HepG2 (cell line): ENCODE measurements around the gene GRPEL2. TPM values are rescaled to one million over a fixed set of nuclear protein-coding genes. Genes with fewer than 3 reads are reported as not detected.

Source experiments
- ATAC-seq: fragments of 200-7000 bp; cut with Tn5 transposase; 3 replicates; pipeline ENCODE4 v1.9.1; 2020; ENCODE audit warnings: mild to moderate bottlenecking, moderate library complexity
- BruUV-seq: library from RNA; stranded (reverse); fragments of 400-500 nt; replicated peaks from 2 replicates; lab custom pipeline; 2021; lab: Mats Ljungman, UMichigan
- CTCF ChIA-PET: fragments of 300-600 bp; formaldehyde crosslinking; extraction: SDS; loops from one replicate; lab custom pipeline; 2021; ENCODE audit warnings: low total read pairs, inconsistent platforms, low intra/inter-chr PET ratio; lab: Yijun Ruan, JAX
- POLR2A ChIA-PET: fragments of 350-600 bp; sonication (Branson Sonifier 250); formaldehyde crosslinking; loops from one replicate; lab custom pipeline; 2020; ENCODE audit warnings: antibody characterized with exemption, inconsistent platforms; lab: Yijun Ruan, JAX
- DNase-seq: peaks from one replicate; pipeline ENCODE4 v3.0.0-alpha.2; 2015; ENCODE audit warnings: low spot score
- FAIRE-seq: peaks from 3 replicates; lab custom pipeline; 2011; peaks lifted over from hg19 to GRCh38; lab: Jason Lieb, UNC
- H2AFZ ChIP-seq: one replicate; pipeline ENCODE4 v1.6.1; 2011; ENCODE audit warnings: low read length, inconsistent platforms
- H3K27ac ChIP-seq: fragments of 300-600 bp; 3 replicates; pipeline ENCODE4 v1.8.0; 2011; ENCODE audit warnings: mixed run types, mild to moderate bottlenecking, mixed read lengths, low read length, inconsistent platforms; ENCODE audit not compliant: insufficient read depth; ENCODE audit errors: extremely low read length
- H3K27me3 ChIP-seq, 2 experiments: fragments of 200-600 bp in 1 of 2; 2 replicates in 1 of 2; 3 replicates in 1 of 2; pipeline versions ENCODE4 v1.6.0 to v1.8.0; 2011; ENCODE audit warnings: low read length in 2 of 2, mild to moderate bottlenecking in 2 of 2, moderate library complexity in 2 of 2, inconsistent platforms in 1 of 2; ENCODE audit not compliant: insufficient read depth in 2 of 2, control insufficient read depth in 1 of 2
- H3K36me3 ChIP-seq, 2 experiments: fragments of 200-600 bp in 1 of 2; replicated peaks in 1 of 2; 2 replicates in 1 of 2; 3 replicates in 1 of 2; pipeline versions ENCODE4 v1.5.1 to v1.8.0; 2011; ENCODE audit warnings: low read length in 2 of 2, inconsistent platforms in 1 of 2; ENCODE audit not compliant: insufficient read depth in 2 of 2, control insufficient read depth in 1 of 2
- H3K4me1 ChIP-seq: 2 replicates; pipeline ENCODE4 v1.5.1; 2012; ENCODE audit warnings: low read length, inconsistent platforms; ENCODE audit not compliant: insufficient read depth
- H3K4me2 ChIP-seq: 2 replicates; pipeline ENCODE4 v1.6.0; 2011; ENCODE audit warnings: low read depth, low read length, inconsistent platforms
- H3K4me3 ChIP-seq, 3 experiments: fragments of 200-600 bp in 1 of 3; sonication (generic), shearing (Covaris generic) in 1 of 3; replicated peaks in 1 of 3; 2 replicates each; pipeline ENCODE4 v1.5.1; 2011 to 2016; ENCODE audit warnings: low read length in 3 of 3, inconsistent platforms in 2 of 3, low read depth in 2 of 3, mild to moderate bottlenecking in 2 of 3, control low read depth in 1 of 3, mixed read lengths in 1 of 3; ENCODE audit not compliant: insufficient read depth in 1 of 3
- H3K79me2 ChIP-seq: one replicate; pipeline ENCODE4 v1.6.1; 2011; ENCODE audit warnings: low read length, inconsistent platforms; ENCODE audit not compliant: insufficient read depth
- H3K9ac ChIP-seq: 2 replicates; pipeline ENCODE4 v1.6.0; 2011; ENCODE audit warnings: mild to moderate bottlenecking, low read depth, low read length, inconsistent platforms; ENCODE audit not compliant: insufficient read depth
- H3K9me3 ChIP-seq: 2 replicates; pipeline ENCODE4 v1.5.1; 2012; ENCODE audit warnings: mild to moderate bottlenecking, low read length
- H4K20me1 ChIP-seq: 2 replicates; pipeline ENCODE4 v1.6.0; 2011; ENCODE audit warnings: inconsistent platforms, mild to moderate bottlenecking, low read length, moderate library complexity; ENCODE audit not compliant: insufficient read depth
- ATF1 ChIP-seq: IDR thresholded peaks from 2 replicates; pipeline ENCODE4 v1.6.1; 2016; ENCODE audit warnings: mild to moderate bottlenecking, control low read depth
- DNMT1 ChIP-seq: sonication (generic); formaldehyde crosslinking; IDR thresholded peaks from 2 replicates; pipeline ENCODE4 v1.5.1; 2020; ENCODE audit warnings: mild to moderate bottlenecking, missing genetic modification reagents
- EEA1 ChIP-seq: sonication (generic); formaldehyde crosslinking; IDR thresholded peaks from 2 replicates; pipeline ENCODE4 v1.5.1; 2020; ENCODE audit warnings: mild to moderate bottlenecking, missing genetic modification reagents, borderline replicate concordance
- HDAC6 ChIP-seq: fragments of 200-600 bp; sonication (generic); IDR thresholded peaks from 2 replicates; pipeline ENCODE4 v1.7.0; 2017; ENCODE audit warnings: mild to moderate bottlenecking, antibody characterized with exemption, low read length, low read depth
- LCORL ChIP-seq, 2 experiments: fragments of 450-650 bp in 1 of 2; sonication (generic) in 1 of 2; formaldehyde crosslinking in 1 of 2; IDR thresholded peaks; 2 replicates each; pipeline versions ENCODE4 v1.5.0 to v1.6.1; 2017 to 2020; ENCODE audit warnings: antibody characterized with exemption in 1 of 2, missing genetic modification reagents in 1 of 2
- MZF1 ChIP-seq: sonication (generic); formaldehyde crosslinking; IDR thresholded peaks from 2 replicates; pipeline ENCODE4 v1.8.1; 2023; ENCODE audit warnings: mild to moderate bottlenecking, missing genetic modification reagents, borderline replicate concordance
- NR2C2 ChIP-seq: sonication (generic); formaldehyde crosslinking; IDR thresholded peaks from 2 replicates; pipeline ENCODE4 v1.4.0; 2020; ENCODE audit warnings: missing genetic modification reagents, mild to moderate bottlenecking, moderate library complexity, borderline replicate concordance
- ONECUT2 ChIP-seq: sonication (generic); formaldehyde crosslinking; IDR thresholded peaks from 2 replicates; pipeline ENCODE4 v1.4.0; 2020; ENCODE audit warnings: missing genetic modification reagents
- SMARCE1 ChIP-seq: fragments of 450-650 bp; IDR thresholded peaks from 2 replicates; pipeline ENCODE4 v1.6.1; 2017; ENCODE audit warnings: borderline replicate concordance
- ZNF354B ChIP-seq: sonication (generic); formaldehyde crosslinking; IDR thresholded peaks from 2 replicates; pipeline ENCODE4 v1.8.0; 2022; ENCODE audit warnings: mild to moderate bottlenecking, missing genetic modification reagents
- ZNF660 ChIP-seq: sonication (generic); formaldehyde crosslinking; IDR thresholded peaks from 2 replicates; pipeline ENCODE4 v1.5.1; 2020; ENCODE audit warnings: mild to moderate bottlenecking, low read depth, missing genetic modification reagents, borderline replicate concordance
- ZNF775 ChIP-seq: sonication (generic); formaldehyde crosslinking; IDR thresholded peaks from 2 replicates; pipeline ENCODE4 v1.4.0; 2020; ENCODE audit warnings: missing genetic modification reagents, mild to moderate bottlenecking, moderate library complexity, borderline replicate concordance
- WGBS: methylation state at CpG from one replicate; pipeline ENCODE4 v1.1.6; 2017; ENCODE audit warnings: low lambda C conversion rate; 5-methylcytosine and 5-hydroxymethylcytosine counted together
- in situ Hi-C: cut with HindIII; loops from 2 replicates; pipeline ENCODE4 v1.10.0; 2017; ENCODE audit warnings: low pct_unique_long_range_greater_than_20kb; ENCODE audit not compliant: extremely low pct_ligation_motif_present
- intact Hi-C: fragments of 100-400 bp; cut with micrococcal nuclease; formaldehyde crosslinking; loops from one replicate; pipeline ENCODE4 v1.10.0; 2022; ENCODE audit not compliant: unreplicated experiment
- polyA plus RNA-seq, 8 experiments: library from polyadenylated mRNA; depleted of rRNA in 3 of 8; stranded (reverse) in 7 of 8; unstranded in 1 of 8; fragments of >200 nt; fragmentation: Illumina TruSeq in 4 of 8; extraction: Trizol in 4 of 8; gene quantifications; 2 replicates each; pipeline versions ENCODE4 v1.2.1 to v1.2.3, GENCODE V29; 2011 to 2016; ENCODE audit warnings: low read depth in 4 of 8, missing spikeins in 1 of 8, mixed read lengths in 1 of 8; ENCODE audit not compliant: insufficient read depth in 1 of 8
- total RNA-seq, 5 experiments: library from RNA; depleted of rRNA; stranded (reverse); fragments of >200 nt; fragmentation: Illumina TruSeq; extraction: Trizol; gene quantifications; 2 replicates each; pipeline ENCODE4 v1.2.3, GENCODE V29; 2016; ENCODE audit warnings: low read depth in 1 of 5
- TF ChIP-seq, protein P1 (sequence below): sonication (generic); formaldehyde crosslinking; IDR thresholded peaks from 2 replicates; pipeline ENCODE4 v1.4.0; 2020; ENCODE audit warnings: low read depth, mild to moderate bottlenecking, missing genetic modification reagents
- TF ChIP-seq, protein P2 (sequence below): sonication (generic); formaldehyde crosslinking; IDR thresholded peaks from 2 replicates; pipeline ENCODE4 v1.5.0; 2020; ENCODE audit warnings: missing genetic modification reagents, mild to moderate bottlenecking, borderline replicate concordance
- TF ChIP-seq, protein P3 (sequence below): sonication (generic); formaldehyde crosslinking; IDR thresholded peaks from 2 replicates; pipeline ENCODE4 v1.4.0; 2020; ENCODE audit warnings: low read depth, missing genetic modification reagents
- TF ChIP-seq, protein P4 (sequence below): sonication (generic); formaldehyde crosslinking; IDR thresholded peaks from 2 replicates; pipeline ENCODE4 v1.4.0; 2020; ENCODE audit warnings: missing genetic modification reagents, mild to moderate bottlenecking, borderline replicate concordance
- TF ChIP-seq, protein P5 (sequence below): sonication (generic); formaldehyde crosslinking; IDR thresholded peaks from 2 replicates; pipeline ENCODE4 v1.8.0; 2022; ENCODE audit warnings: mild to moderate bottlenecking, missing genetic modification reagents, moderate library complexity

Gene GRPEL2
- total and polyA plus RNA-seq, 2 of the 13 experiments (the other 11 are each of a cell fraction or from before 2014, with no cell fraction given) = 13.1 to 16.6 TPM

DNA sequence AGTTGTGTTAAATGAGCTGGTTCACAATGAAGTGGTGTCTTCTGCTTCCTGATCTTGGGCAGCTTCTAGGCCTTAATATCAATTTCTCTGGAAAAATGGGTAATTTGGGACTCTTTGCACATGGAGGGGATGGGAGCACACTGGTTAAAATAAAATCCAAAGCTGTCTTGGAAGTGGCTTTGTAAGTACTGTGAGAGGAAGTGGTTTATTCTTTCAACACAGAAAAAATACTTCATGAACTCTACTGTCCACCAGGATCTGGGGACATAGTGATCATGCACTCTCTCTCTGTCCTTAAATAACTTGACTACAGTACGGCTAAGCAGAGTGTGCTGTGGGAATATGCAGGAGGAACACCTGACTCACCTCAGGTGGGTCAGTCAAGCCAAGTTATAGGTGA is 15.0 kb downstream of the GRPEL2 start:
- ATAC-seq (no peak), DNase-seq (no peak), FAIRE-seq (no peak)
- H3K9me3 ChIP-seq = no peaks in the 10 kb centered on the region
- H3K36me3 ChIP-seq = no peaks in the 10 kb centered on the region
- no peaks in the 10 kb centered on the region for H3K79me2 ChIP-seq
- no peak overlapping the region for H3K4me2 ChIP-seq
- no peak overlapping the region for H2AFZ ChIP-seq
- H3K4me3 ChIP-seq = no peak overlapping the region
- no peaks in the 10 kb centered on the region for H4K20me1 ChIP-seq
- ChIA-PET POLR2A (interaction anchor here (1.0 kb wide), 1 partner anchor 39 kb away, joined by 3 read pairs; no protein-coding TSS in a partner anchor), CTCF (no interaction called here)
- TF ChIP-seq, protein P1, sequence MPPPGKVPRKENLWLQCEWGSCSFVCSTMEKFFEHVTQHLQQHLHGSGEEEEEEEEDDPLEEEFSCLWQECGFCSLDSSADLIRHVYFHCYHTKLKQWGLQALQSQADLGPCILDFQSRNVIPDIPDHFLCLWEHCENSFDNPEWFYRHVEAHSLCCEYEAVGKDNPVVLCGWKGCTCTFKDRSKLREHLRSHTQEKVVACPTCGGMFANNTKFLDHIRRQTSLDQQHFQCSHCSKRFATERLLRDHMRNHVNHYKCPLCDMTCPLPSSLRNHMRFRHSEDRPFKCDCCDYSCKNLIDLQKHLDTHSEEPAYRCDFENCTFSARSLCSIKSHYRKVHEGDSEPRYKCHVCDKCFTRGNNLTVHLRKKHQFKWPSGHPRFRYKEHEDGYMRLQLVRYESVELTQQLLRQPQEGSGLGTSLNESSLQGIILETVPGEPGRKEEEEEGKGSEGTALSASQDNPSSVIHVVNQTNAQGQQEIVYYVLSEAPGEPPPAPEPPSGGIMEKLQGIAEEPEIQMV (CRISPR knock-in tag) = no peak
- TF ChIP-seq NR2C2 (no peak), ZNF354B (CRISPR knock-in tag) (no peak), ZNF775 (no peak), EEA1 (CRISPR knock-in tag) (no peak), SMARCE1 (no peak), DNMT1 (CRISPR knock-in tag) (no peak), MZF1 (CRISPR knock-in tag) (no peak), ATF1 (CRISPR knock-in tag) (no peak), ONECUT2 (CRISPR knock-in tag) (no peak), LCORL (IDR thresholded peaks at IDR 0.05) (no peak), LCORL (CRISPR knock-in tag; IDR thresholded peaks at IDR 0.05) (no peak), HDAC6 (no peak), ZNF660 (no peak)
- TF ChIP-seq, protein P2, sequence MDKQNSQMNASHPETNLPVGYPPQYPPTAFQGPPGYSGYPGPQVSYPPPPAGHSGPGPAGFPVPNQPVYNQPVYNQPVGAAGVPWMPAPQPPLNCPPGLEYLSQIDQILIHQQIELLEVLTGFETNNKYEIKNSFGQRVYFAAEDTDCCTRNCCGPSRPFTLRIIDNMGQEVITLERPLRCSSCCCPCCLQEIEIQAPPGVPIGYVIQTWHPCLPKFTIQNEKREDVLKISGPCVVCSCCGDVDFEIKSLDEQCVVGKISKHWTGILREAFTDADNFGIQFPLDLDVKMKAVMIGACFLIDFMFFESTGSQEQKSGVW (CRISPR knock-in tag) = no peak
- TF ChIP-seq, protein P3, sequence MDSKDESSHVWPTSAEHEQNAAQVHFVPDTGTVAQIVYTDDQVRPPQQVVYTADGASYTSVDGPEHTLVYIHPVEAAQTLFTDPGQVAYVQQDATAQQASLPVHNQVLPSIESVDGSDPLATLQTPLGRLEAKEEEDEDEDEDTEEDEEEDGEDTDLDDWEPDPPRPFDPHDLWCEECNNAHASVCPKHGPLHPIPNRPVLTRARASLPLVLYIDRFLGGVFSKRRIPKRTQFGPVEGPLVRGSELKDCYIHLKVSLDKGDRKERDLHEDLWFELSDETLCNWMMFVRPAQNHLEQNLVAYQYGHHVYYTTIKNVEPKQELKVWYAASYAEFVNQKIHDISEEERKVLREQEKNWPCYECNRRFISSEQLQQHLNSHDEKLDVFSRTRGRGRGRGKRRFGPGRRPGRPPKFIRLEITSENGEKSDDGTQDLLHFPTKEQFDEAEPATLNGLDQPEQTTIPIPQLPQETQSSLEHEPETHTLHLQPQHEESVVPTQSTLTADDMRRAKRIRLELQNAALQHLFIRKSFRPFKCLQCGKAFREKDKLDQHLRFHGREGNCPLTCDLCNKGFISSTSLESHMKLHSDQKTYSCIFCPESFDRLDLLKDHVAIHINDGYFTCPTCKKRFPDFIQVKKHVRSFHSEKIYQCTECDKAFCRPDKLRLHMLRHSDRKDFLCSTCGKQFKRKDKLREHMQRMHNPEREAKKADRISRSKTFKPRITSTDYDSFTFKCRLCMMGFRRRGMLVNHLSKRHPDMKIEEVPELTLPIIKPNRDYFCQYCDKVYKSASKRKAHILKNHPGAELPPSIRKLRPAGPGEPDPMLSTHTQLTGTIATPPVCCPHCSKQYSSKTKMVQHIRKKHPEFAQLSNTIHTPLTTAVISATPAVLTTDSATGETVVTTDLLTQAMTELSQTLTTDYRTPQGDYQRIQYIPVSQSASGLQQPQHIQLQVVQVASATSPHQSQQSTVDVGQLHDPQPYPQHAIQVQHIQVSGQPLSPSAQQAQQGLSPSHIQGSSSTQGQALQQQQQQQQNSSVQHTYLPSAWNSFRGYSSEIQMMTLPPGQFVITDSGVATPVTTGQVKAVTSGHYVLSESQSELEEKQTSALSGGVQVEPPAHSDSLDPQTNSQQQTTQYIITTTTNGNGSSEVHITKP (CRISPR knock-in tag) = no peak
- TF ChIP-seq, protein P4, sequence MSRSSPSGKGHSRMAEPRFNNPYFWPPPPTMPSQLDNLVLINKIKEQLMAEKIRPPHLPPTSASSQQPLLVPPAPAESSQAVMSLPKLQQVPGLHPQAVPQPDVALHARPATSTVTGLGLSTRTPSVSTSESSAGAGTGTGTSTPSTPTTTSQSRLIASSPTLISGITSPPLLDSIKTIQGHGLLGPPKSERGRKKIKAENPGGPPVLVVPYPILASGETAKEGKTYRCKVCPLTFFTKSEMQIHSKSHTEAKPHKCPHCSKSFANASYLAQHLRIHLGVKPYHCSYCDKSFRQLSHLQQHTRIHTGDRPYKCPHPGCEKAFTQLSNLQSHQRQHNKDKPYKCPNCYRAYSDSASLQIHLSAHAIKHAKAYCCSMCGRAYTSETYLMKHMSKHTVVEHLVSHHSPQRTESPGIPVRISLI (CRISPR knock-in tag) = no peak
- TF ChIP-seq, protein P5, sequence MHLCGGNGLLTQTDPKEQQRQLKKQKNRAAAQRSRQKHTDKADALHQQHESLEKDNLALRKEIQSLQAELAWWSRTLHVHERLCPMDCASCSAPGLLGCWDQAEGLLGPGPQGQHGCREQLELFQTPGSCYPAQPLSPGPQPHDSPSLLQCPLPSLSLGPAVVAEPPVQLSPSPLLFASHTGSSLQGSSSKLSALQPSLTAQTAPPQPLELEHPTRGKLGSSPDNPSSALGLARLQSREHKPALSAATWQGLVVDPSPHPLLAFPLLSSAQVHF (CRISPR knock-in tag) = no peak
- no CpG with 5 or more reads among the region's 1 CpG for WGBS
- intact Hi-C loops (no loop called here), in situ Hi-C loops (no loop called here)
- H3K4me1 ChIP-seq = peaks cover 28% of the 10 kb centered on the region
- H3K27ac ChIP-seq = no peak overlapping the region
- BruUV-seq = no TSS peak
- no peak overlapping the region for H3K9ac ChIP-seq
- no peaks in the 10 kb centered on the region; a peak in 1 of 5 replicates for H3K27me3 ChIP-seq
